ENCODE measurements around the gene TSPEAR. TPM values are rescaled to one million over a fixed set of nuclear protein-coding genes. Genes with fewer than 3 reads are reported as not detected.
A peak's percentile ranks its signal among the peaks of the same experiment; 100 is the strongest.

The TSPEAR gene
- total and polyA plus RNA-seq, 5 experiments from 2014 or later = 0.07 TPM; not detected in 4

- ATAC-seq (no peak), DNase-seq (no peak)
- POLR2A ChIA-PET = no interaction called here
- peak overlapping the region in 1 of 10 donors; percentile 62 for H3K27ac Mint-ChIP-seq
- peaks cover 36 to 75% (median 63%) of the 10 kb centered on the region in 5 donors for H3K27me3 Mint-ChIP-seq
- H3K9me3 Mint-ChIP-seq = peaks cover 0 to 8% (median 2%) of the 10 kb centered on the region in 9 donors
- peaks cover 18 to 36% (median 30%) of the 10 kb centered on the region in 4 donors for H3K4me1 Mint-ChIP-seq
- peaks cover 0 to 6% (median 2%) of the 10 kb centered on the region in 3 donors for H3K36me3 Mint-ChIP-seq
- no peak overlapping the region for H3K4me3 Mint-ChIP-seq
Measured at GRCh38 chr21:44713846-44714245, 2.5 kb upstream of the TSPEAR start.

- peaks cover 0 to 10% (median 2%) of the 10 kb centered on the region in 9 donors for H3K9me3 Mint-ChIP-seq
- peaks cover 0 to 6% (median 2%) of the 10 kb centered on the region in 3 donors for H3K36me3 Mint-ChIP-seq
- H3K4me3 Mint-ChIP-seq = no peak overlapping the region
- peaks cover 36 to 75% (median 60%) of the 10 kb centered on the region in 5 donors for H3K27me3 Mint-ChIP-seq
- H3K4me1 Mint-ChIP-seq = peaks cover 21 to 42% (median 32%) of the 10 kb centered on the region in 4 donors
- POLR2A ChIA-PET = no interaction called here
- no peak overlapping the region for H3K27ac Mint-ChIP-seq
- no peak for ATAC-seq
- DNase-seq = no peak
Measured at GRCh38 chr21:44713130-44713529, 1.8 kb upstream of the TSPEAR start.

GRCh38 chr21:44712203-44713028 is 1.0 kb upstream of the TSPEAR start:
- H3K4me3 Mint-ChIP-seq = peak overlapping the region in 1 of 10 donors; percentile 14
- DNase-seq (peak in 1 of 10 donors; percentile 10), ATAC-seq (no peak)
- H3K4me1 Mint-ChIP-seq = peaks cover 21 to 46% (median 36%) of the 10 kb centered on the region in 4 donors
- peaks cover 36 to 80% (median 58%) of the 10 kb centered on the region in 5 donors for H3K27me3 Mint-ChIP-seq
- peaks cover 0 to 6% (median 2%) of the 10 kb centered on the region in 3 donors for H3K36me3 Mint-ChIP-seq
- no peak overlapping the region for H3K27ac Mint-ChIP-seq
- POLR2A ChIA-PET = interaction anchor here (0.6 to 0.8 kb wide), 2 partner anchors 61 to 89 kb away, joined by 3 to 4 read pairs; no protein-coding TSS in a partner anchor
- H3K9me3 Mint-ChIP-seq = peaks cover 0 to 11% (median 3%) of the 10 kb centered on the region in 9 donors

- Mint-ChIP-seq H3K36me3 (peaks cover 3 to 7% (median 5%) of the 10 kb centered on the region in 3 donors), H3K4me3 (peak overlapping the region; percentile 50 to 86 (median 72)), H3K4me1 (peaks cover 21 to 49% (median 38%) of the 10 kb centered on the region in 4 donors), H3K27ac (peak overlapping the region in 4 of 10 donors; percentile 11 to 86 (median 55)), H3K27me3 (peaks cover 41 to 95% (median 61%) of the 10 kb centered on the region in 5 donors), H3K9me3 (peaks cover 0 to 13% (median 3%) of the 10 kb centered on the region in 9 donors)
- POLR2A ChIA-PET = interaction anchor here (1.1 kb wide), 1 partner anchor 52 kb away, joined by 3 read pairs; no protein-coding TSS in a partner anchor
- ATAC-seq (peak; percentile 42 to 54), DNase-seq (peak in 3 of 10 donors; percentile 20 to 24 (median 23))
Measured at GRCh38 chr21:44710756-44711326, 531 bp downstream of the TSPEAR start.

- POLR2A ChIA-PET = interaction anchor here (1.0 to 1.2 kb wide), 3 partner anchors 13 to 163 kb away, joined by 3 to 5 read pairs (median 4); no protein-coding TSS in a partner anchor
- peaks cover 5 to 7% (median 7%) of the 10 kb centered on the region in 3 donors for H3K36me3 Mint-ChIP-seq
- peaks cover 21 to 48% (median 37%) of the 10 kb centered on the region in 4 donors for H3K4me1 Mint-ChIP-seq
- H3K27me3 Mint-ChIP-seq = peaks cover 43 to 100% (median 60%) of the 10 kb centered on the region in 5 donors
- DNase-seq (peak in 1 of 10 donors; percentile 15), ATAC-seq (no peak)
- peaks cover 0 to 16% (median 5%) of the 10 kb centered on the region in 9 donors for H3K9me3 Mint-ChIP-seq
- H3K27ac Mint-ChIP-seq = peak overlapping the region in 3 of 10 donors; percentile 10 to 57 (median 34)
- H3K4me3 Mint-ChIP-seq = peak overlapping the region in 8 of 10 donors; percentile 39 to 80 (median 71)
Measured at GRCh38 chr21:44710294-44710665, 1.1 kb downstream of the TSPEAR start.

GRCh38 chr21:44709426-44710293 is 1.7 kb downstream of the TSPEAR start:
- POLR2A ChIA-PET = interaction anchor here (1.0 to 1.2 kb wide), 2 partner anchors 14 to 162 kb away, joined by 4 to 5 read pairs; no protein-coding TSS in a partner anchor
- H3K36me3 Mint-ChIP-seq = peaks cover 7 to 8% (median 7%) of the 10 kb centered on the region in 3 donors
- peaks cover 42 to 100% (median 61%) of the 10 kb centered on the region in 5 donors for H3K27me3 Mint-ChIP-seq
- peaks cover 0 to 22% (median 8%) of the 10 kb centered on the region in 9 donors for H3K9me3 Mint-ChIP-seq
- H3K27ac Mint-ChIP-seq = peak overlapping the region in 5 of 10 donors; percentile 9 to 70 (median 51)
- DNase-seq (peak in 3 of 10 donors; percentile 18 to 36 (median 21)), ATAC-seq (peak; percentile 64 to 74)
- H3K4me3 Mint-ChIP-seq = peak overlapping the region; percentile 1 to 79 (median 67)
- H3K4me1 Mint-ChIP-seq = peaks cover 18 to 42% (median 33%) of the 10 kb centered on the region in 4 donors

GRCh38 chr21:44708866-44709425 is 2.4 kb downstream of the TSPEAR start:
- Mint-ChIP-seq H3K27ac (peak overlapping the region in 4 of 10 donors; percentile 16 to 70 (median 52)), H3K4me1 (peaks cover 14 to 40% (median 31%) of the 10 kb centered on the region in 4 donors), H3K36me3 (peaks cover 7 to 8% (median 7%) of the 10 kb centered on the region in 3 donors), H3K9me3 (peaks cover 0 to 26% (median 8%) of the 10 kb centered on the region in 9 donors), H3K27me3 (peaks cover 45 to 100% (median 61%) of the 10 kb centered on the region in 5 donors), H3K4me3 (peak overlapping the region in 9 of 10 donors; percentile 1 to 79 (median 67))
- POLR2A ChIA-PET = interaction anchor here (1.0 to 1.2 kb wide), 3 partner anchors 9 to 161 kb away, joined by 3 to 5 read pairs (median 4); no protein-coding TSS in a partner anchor
- no peak for DNase-seq
- ATAC-seq = no peak

- peak overlapping the region in 8 of 10 donors; percentile 5 to 67 (median 38) for H3K4me3 Mint-ChIP-seq
- peak overlapping the region in 2 of 10 donors; percentile 21 to 51 for H3K27ac Mint-ChIP-seq
- peaks cover 0 to 26% (median 8%) of the 10 kb centered on the region in 9 donors for H3K9me3 Mint-ChIP-seq
- H3K27me3 Mint-ChIP-seq = peaks cover 39 to 100% (median 57%) of the 10 kb centered on the region in 5 donors
- H3K36me3 Mint-ChIP-seq = peaks cover 7 to 8% (median 7%) of the 10 kb centered on the region in 3 donors
- peaks cover 14 to 40% (median 31%) of the 10 kb centered on the region in 4 donors for H3K4me1 Mint-ChIP-seq
- ATAC-seq (no peak), DNase-seq (no peak)
- POLR2A ChIA-PET = interaction anchor here (1.2 kb wide), 1 partner anchor 9 kb away, joined by 3 read pairs; no protein-coding TSS in a partner anchor
Measured at GRCh38 chr21:44708213-44708865, 3.0 kb downstream of the TSPEAR start.

GRCh38 chr21:44706706-44707581 is 4.4 kb downstream of the TSPEAR start:
- Mint-ChIP-seq H3K9me3 (peaks cover 0 to 26% (median 8%) of the 10 kb centered on the region in 9 donors), H3K36me3 (peaks cover 7 to 8% (median 7%) of the 10 kb centered on the region in 3 donors), H3K27ac (no peak overlapping the region), H3K4me1 (peaks cover 18 to 42% (median 30%) of the 10 kb centered on the region in 4 donors), H3K4me3 (peak overlapping the region in 1 of 10 donors; percentile 21), H3K27me3 (peaks cover 38 to 100% (median 63%) of the 10 kb centered on the region in 5 donors)
- ATAC-seq (no peak), DNase-seq (no peak)
- POLR2A ChIA-PET = no interaction called here

All from naive thymus-derived CD8-positive, alpha-beta T cell (primary cell).